SK-N-SH treated with all-trans-retinoic acid at 6 μM for 48 hours (cell line): ENCODE measurements around the gene LARP4B.

Experiments
- ARNTL ChIP-seq: fragments of 450-650 bp; formaldehyde crosslinking; IDR thresholded peaks from 2 replicates; pipeline ENCODE4 v1.5.0; 2020; ENCODE audit warnings: low read depth, mild to moderate bottlenecking, moderate library complexity, borderline replicate concordance
- BACH2 ChIP-seq: fragments of 250-450 bp; sonication (Bioruptor Pico); IDR thresholded peaks from 2 replicates; pipeline ENCODE4 v1.9.0; 2021; ENCODE audit warnings: mild to moderate bottlenecking, borderline replicate concordance
- CSRNP3 ChIP-seq: fragments of 250-450 bp; sonication (Bioruptor Pico); IDR thresholded peaks from 2 replicates; pipeline ENCODE4 v1.5.1; 2021; ENCODE audit warnings: mild to moderate bottlenecking, moderate library complexity
- ESRRG ChIP-seq: fragments of 250-450 bp; sonication (Bioruptor Pico); IDR thresholded peaks from 2 replicates; pipeline ENCODE4 v1.6.1; 2021; ENCODE audit warnings: mild to moderate bottlenecking
- ZFP3 ChIP-seq: fragments of 250-450 bp; sonication (Bioruptor Pico); IDR thresholded peaks from 2 replicates; pipeline ENCODE4 v1.5.0; 2020; ENCODE audit warnings: mild to moderate bottlenecking, moderate library complexity
- TF ChIP-seq, protein P1 (sequence below): fragments of 250-450 bp; sonication (Bioruptor Pico); IDR thresholded peaks from 2 replicates; pipeline ENCODE4 v1.8.0; 2020; ENCODE audit warnings: mild to moderate bottlenecking, moderate library complexity, borderline replicate concordance
- TF ChIP-seq, protein P2 (sequence below): fragments of 250-450 bp; sonication (Bioruptor Pico); IDR thresholded peaks from 2 replicates; pipeline ENCODE4 v1.8.0; 2021; ENCODE audit warnings: low read depth, mild to moderate bottlenecking, moderate library complexity, borderline replicate concordance

DNA sequence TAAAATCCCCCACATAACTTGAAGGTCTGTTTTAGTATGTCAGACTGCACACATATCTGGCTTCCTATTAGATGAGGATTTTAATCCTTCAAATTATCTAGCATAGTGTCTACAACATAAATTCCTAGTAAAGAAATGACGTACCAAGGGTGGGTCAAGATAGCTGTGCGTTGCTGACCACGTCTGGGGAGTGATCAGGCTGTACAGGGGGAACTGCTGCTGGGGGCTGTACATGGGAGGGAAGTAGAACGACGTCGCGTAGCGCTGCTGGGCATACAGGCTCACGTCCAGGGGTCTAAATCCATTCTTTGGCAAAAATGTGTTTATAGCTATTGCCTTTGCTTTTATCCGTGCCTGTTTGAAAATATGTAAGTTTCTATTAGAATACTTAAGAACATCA is 102.3 kb downstream of the LARP4B start:
- TF ChIP-seq, protein P1, sequence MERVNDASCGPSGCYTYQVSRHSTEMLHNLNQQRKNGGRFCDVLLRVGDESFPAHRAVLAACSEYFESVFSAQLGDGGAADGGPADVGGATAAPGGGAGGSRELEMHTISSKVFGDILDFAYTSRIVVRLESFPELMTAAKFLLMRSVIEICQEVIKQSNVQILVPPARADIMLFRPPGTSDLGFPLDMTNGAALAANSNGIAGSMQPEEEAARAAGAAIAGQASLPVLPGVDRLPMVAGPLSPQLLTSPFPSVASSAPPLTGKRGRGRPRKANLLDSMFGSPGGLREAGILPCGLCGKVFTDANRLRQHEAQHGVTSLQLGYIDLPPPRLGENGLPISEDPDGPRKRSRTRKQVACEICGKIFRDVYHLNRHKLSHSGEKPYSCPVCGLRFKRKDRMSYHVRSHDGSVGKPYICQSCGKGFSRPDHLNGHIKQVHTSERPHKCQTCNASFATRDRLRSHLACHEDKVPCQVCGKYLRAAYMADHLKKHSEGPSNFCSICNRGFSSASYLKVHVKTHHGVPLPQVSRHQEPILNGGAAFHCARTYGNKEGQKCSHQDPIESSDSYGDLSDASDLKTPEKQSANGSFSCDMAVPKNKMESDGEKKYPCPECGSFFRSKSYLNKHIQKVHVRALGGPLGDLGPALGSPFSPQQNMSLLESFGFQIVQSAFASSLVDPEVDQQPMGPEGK: no peak
- TF ChIP-seq ESRRG (CRISPR knock-in tag) (no peak), ZFP3 (CRISPR knock-in tag) (no peak), BACH2 (CRISPR knock-in tag) (no peak), ARNTL (CRISPR knock-in tag) (no peak), CSRNP3 (CRISPR knock-in tag) (no peak)
- TF ChIP-seq, protein P2, sequence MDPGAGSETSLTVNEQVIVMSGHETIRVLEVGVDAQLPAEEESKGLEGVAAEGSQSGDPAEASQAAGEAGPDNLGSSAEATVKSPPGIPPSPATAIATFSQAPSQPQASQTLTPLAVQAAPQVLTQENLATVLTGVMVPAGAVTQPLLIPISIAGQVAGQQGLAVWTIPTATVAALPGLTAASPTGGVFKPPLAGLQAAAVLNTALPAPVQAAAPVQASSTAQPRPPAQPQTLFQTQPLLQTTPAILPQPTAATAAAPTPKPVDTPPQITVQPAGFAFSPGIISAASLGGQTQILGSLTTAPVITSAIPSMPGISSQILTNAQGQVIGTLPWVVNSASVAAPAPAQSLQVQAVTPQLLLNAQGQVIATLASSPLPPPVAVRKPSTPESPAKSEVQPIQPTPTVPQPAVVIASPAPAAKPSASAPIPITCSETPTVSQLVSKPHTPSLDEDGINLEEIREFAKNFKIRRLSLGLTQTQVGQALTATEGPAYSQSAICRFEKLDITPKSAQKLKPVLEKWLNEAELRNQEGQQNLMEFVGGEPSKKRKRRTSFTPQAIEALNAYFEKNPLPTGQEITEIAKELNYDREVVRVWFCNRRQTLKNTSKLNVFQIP (CRISPR knock-in tag): no peak
